GM18951 (cell line): ENCODE data around the gene ASPN.

ENCODE experiments used
- POLR2A ChIP-seq: IDR thresholded peaks from 4 replicates; pipeline ENCODE4 v1.6.1; 2011; ENCODE audit warnings: mild to moderate bottlenecking; ENCODE audit not compliant: insufficient read length, insufficient read depth; ENCODE audit errors: extremely low read depth
- in situ Hi-C: fragments of 300-500 bp; cut with MboI; formaldehyde crosslinking; loops from one replicate; pipeline ENCODE4 v1.12.0; 2022; ENCODE audit warnings: low sequenced_read_pairs, mixed read lengths, inconsistent platforms; ENCODE audit not compliant: unreplicated experiment

Gene ASPN

GRCh38 chr9:92512622-92513021 lies 30.3 kb upstream of the ASPN start:
- no peak for TF ChIP-seq POLR2A
- in situ Hi-C loops, result no loop called here

GRCh38 chr9:92510747-92511146 lies 28.4 kb upstream of the ASPN start:
- no peak for TF ChIP-seq POLR2A
- in situ Hi-C loops, result no loop called here

GRCh38 chr9:92509050-92509449 lies 26.7 kb upstream of the ASPN start:
- no peak for TF ChIP-seq POLR2A
- in situ Hi-C loops, result no loop called here

GRCh38 chr9:92508018-92508820 lies 25.9 kb upstream of the ASPN start:
- TF ChIP-seq POLR2A, result no peak
- in situ Hi-C loops, result no loop called here

GRCh38 chr9:92507496-92507895 lies 25.2 kb upstream of the ASPN start:
- no peak for TF ChIP-seq POLR2A
- in situ Hi-C loops, result no loop called here

- no peak for TF ChIP-seq POLR2A
- in situ Hi-C loops, result no loop called here
Measured at GRCh38 chr9:92507005-92507404, 24.7 kb upstream of the ASPN start.

- no peak for TF ChIP-seq POLR2A
- in situ Hi-C loops, result no loop called here
Measured at GRCh38 chr9:92506184-92506857, 24.0 kb upstream of the ASPN start.

GRCh38 chr9:92504881-92505280 lies 22.6 kb upstream of the ASPN start:
- TF ChIP-seq POLR2A, result no peak
- in situ Hi-C loops, result no loop called here

- in situ Hi-C loops, result no loop called here
- no peak for TF ChIP-seq POLR2A
Measured at GRCh38 chr9:92503156-92503555, 20.9 kb upstream of the ASPN start.

GRCh38 chr9:92501671-92502393 lies 19.5 kb upstream of the ASPN start:
- in situ Hi-C loops, result no loop called here
- TF ChIP-seq POLR2A, result no peak

- TF ChIP-seq POLR2A, result no peak
- in situ Hi-C loops, result no loop called here
Measured at GRCh38 chr9:92500725-92501124, 18.4 kb upstream of the ASPN start.

GRCh38 chr9:92499701-92500100 lies 17.4 kb upstream of the ASPN start:
- TF ChIP-seq POLR2A, result no peak
- in situ Hi-C loops, result no loop called here

- TF ChIP-seq POLR2A, result no peak
- in situ Hi-C loops, result no loop called here
Measured at GRCh38 chr9:92496396-92497176, 14.3 kb upstream of the ASPN start.
